ENCODE measurements around the gene DNLZ.

- TF ChIP-seq MAX (IDR thresholded peaks at IDR 0.05; ENCODE audit: low read depth, low read length), result no peak
- TF ChIP-seq, protein P1, sequence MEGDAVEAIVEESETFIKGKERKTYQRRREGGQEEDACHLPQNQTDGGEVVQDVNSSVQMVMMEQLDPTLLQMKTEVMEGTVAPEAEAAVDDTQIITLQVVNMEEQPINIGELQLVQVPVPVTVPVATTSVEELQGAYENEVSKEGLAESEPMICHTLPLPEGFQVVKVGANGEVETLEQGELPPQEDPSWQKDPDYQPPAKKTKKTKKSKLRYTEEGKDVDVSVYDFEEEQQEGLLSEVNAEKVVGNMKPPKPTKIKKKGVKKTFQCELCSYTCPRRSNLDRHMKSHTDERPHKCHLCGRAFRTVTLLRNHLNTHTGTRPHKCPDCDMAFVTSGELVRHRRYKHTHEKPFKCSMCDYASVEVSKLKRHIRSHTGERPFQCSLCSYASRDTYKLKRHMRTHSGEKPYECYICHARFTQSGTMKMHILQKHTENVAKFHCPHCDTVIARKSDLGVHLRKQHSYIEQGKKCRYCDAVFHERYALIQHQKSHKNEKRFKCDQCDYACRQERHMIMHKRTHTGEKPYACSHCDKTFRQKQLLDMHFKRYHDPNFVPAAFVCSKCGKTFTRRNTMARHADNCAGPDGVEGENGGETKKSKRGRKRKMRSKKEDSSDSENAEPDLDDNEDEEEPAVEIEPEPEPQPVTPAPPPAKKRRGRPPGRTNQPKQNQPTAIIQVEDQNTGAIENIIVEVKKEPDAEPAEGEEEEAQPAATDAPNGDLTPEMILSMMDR (IDR thresholded peaks at IDR 0.05; ENCODE audit: low read depth, low read length), result no peak
- TF ChIP-seq POLR2A (IDR thresholded peaks at IDR 0.05; ENCODE audit: extremely low read depth, insufficient read length), result no peak
- no peak for TF ChIP-seq MYC (IDR thresholded peaks at IDR 0.05; ENCODE audit: low read depth, low read length)
Measured at GRCh38 chr9:136322756-136323330, 40.7 kb downstream of the DNLZ start.
